HG03045 (cell line): ENCODE measurements around the gene HTR7.

Source experiments
- ATAC-seq: cut with Tn5 transposase; IDR thresholded peaks from one replicate; pipeline ENCODE4 v1.9.1; 2021; ENCODE audit warnings: mild to moderate bottlenecking, moderate library complexity; ENCODE audit not compliant: unreplicated experiment

HTR7 gene

DNA sequence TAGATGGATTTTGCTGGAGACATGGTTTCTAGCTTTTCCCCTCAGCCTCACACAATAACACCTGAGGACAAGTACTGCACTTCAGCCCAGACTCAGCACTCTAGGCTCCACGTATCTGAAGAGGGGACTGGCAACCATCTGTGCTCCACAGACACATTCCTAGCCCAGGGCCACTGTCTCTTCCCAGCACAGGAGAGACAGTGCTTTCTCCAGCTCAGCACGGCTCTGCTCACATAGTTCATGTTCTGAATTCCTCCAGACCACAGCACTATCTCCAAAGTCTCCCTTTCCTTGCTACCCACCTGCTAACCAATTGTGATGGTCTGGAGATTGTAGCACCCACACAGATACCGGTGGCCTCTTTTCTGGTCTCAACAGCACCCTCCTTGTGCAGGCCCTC lies 114.5 kb downstream of the HTR7 start:
- no peak for ATAC-seq

DNA sequence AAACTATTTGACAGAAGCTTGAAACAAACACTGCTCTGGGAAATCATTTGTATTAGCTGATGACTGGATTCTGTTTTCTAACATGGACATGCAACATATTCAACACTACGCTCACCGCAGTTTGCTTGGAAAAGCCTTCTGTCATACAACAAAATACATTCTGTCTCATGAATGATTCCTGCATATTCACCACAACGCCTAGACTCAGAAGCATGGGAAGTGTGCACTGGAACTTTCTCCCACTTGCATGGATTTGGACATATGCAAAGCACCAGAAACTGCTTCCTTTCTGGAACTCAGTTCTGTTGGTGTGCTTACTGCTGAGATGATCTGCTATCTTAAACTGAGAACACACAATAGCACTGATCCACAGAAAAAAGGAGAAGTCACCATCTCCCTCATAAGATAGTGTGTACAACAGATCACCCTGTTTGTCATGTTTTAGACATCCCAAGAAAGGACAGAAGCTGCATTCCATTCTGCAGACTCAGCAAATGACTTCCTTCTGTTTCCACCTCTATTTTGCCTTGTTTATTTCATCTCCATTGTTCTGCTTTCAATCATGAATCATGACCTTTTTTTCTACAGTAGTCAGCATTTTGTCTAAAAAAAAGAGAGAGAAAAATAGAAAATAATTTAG lies 115.8 kb downstream of the HTR7 start:
- ATAC-seq: no peak

- ATAC-seq: no peak
Observed at GRCh38 chr10:90740265-90740664, 117.6 kb downstream of the HTR7 start.

DNA sequence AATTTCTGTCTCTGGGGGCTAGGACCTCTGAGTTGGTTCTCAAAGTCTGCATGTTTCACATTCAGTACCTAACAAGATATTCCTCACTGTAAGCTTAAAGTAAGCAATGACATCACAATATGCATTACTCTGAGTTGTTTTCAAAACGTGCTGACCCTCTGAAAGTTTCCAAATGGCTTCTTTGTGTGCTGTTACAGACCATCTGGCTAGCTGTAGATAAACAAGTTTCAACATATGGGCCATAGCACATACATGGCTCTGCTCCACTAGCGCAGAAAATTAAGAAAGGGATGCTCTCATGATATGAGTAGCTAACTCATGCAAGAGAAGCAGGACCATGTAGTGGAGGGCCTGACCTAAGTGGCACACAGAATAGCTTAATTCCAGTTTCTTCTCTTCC lies 119.0 kb downstream of the HTR7 start:
- ATAC-seq: no peak

GRCh38 chr10:90734415-90734814 lies 123.4 kb downstream of the HTR7 start:
- no peak for ATAC-seq

DNA sequence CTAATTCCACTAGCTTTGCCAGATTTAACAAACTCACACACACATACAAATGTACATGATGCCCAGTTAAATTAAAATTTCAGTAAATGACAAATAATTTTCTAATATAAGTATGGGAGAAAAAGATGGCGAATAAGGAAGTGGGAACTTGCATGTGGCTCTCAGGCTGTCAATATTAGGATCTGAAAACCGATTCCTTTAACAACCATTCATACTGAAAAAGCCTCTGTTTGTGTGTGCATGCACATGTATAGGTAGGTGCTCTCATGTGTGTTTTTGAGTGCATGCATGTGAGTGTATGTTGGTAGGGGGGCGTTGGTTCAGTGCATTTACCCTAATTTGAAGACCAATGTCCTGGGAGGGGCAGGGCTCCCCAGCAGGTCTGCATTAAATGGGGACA lies 125.3 kb downstream of the HTR7 start:
- ATAC-seq: no peak

DNA sequence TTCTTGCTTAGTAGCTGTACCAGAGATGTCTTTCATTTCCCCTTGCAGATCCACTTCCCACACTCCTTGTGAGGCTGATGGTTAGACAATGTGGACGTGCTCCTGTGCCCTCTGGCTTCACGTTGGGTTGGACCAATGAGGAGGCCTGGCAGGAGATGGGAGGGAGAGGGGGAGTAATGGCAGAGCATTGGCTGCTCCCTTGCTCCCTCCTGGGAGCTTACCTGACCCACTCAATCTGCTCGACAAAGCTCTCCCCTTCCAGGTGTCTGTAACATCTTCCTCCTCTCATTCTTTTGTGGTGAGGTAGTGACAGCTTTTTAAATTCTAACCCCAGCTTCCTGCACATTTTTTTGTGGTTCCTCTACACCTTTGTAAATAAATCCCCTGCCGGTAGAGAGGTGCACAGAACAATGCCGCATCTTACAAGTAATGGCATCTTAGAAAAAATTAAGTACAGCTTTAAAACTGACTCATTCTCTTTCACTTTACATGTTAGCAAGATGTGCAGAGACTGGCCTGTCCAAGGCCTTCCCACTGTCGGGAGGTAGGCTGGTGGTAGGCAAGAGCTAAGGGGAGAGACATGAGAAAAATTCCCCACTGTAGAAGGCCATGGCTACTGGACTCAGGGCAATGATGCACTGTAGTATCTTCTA lies 134.3 kb downstream of the HTR7 start:
- ATAC-seq: no peak

DNA sequence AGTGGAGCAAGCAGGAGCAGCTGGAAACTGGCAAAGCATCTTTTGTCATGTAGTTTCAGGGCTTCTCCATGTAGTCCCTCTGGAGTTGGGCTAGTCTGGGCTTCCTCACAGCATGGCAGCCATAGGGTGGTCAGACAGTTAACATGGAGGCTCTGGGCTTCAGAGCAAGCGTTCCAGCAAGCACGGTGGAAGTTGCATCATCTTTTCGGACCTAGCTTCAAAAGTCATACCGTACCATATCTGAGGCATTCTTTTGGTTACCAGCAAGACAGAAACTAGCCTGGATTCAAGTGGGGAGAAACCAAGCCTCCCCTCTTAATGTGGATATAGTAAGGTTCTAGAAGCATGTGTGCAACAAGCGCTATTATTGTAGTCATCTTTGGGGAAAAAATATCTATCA lies 135.0 kb downstream of the HTR7 start:
- no peak for ATAC-seq

DNA sequence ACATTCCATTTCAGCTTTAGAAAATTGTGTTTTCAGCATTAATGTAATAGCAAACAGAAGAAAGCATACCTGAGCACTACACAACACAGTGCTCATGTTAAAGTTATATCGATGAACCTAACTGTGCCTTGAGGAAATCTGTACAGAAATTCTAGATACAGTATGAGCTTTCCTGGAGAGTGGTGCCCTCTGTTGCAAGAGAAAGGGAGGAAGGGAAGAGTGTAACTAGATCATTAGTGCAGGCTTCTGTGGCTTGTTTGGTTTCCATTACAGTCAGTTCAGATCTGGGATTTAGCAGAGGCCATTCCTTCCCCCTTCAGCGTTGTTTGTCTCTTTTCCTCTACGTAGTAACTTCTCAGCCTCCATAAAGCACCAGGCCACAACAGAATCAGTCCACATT lies 139.7 kb downstream of the HTR7 start:
- no peak for ATAC-seq

DNA sequence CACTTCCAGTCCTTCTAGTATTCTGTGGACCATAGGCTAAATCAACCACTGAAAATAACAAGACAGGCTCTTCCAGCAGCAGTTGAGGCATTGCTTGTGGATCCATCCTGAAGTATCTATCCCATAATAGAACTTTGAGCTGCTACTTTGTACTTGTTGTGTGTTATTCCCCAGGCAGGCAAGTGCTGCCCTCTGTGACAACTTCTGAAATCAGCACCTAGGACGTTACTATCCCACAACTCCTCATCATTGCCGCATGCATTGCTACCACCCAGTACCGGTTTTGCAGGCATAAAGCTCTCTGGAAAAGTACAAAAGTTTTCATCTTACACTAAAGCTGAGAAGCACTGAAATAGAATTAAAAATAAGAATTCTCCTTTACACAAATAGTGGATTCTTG lies 145.3 kb downstream of the HTR7 start:
- no peak for ATAC-seq

DNA sequence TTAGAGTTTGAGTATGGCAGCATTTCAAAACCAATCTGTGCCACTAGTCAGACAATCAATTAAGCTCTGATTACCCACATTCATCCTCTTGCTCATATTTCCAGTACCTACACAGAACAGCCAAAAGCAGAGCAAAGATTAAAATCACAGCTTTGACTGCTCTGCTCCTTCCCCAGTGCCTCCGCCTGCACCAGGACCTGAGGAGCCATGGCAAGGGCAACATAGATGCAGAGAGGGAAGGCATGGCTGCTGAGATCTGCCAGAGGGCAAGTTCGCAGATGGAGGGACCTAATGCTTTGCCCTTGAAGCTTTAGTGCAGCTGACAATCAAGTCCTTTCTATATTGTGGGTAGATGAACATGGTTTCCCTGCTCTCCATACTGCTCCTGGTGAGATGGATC lies 148.1 kb downstream of the HTR7 start:
- no peak for ATAC-seq

DNA sequence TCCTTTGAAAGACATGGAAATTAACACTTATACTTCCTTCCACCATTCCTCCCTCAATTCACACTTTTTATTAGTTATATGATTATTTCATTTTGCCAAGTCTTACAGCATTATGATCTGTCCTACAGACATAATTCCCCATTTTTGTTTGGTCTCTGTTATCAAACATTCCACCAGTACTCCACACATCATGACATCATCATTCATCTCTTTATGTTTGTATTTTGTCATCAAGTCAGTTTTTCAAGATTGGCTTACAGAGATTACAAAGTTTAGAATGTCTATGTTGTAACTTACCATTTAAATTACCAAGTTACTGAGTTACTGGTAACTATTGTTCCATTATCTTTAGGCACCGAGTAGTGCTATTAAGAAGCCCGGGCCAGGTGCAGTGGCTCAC lies 150.2 kb downstream of the HTR7 start:
- ATAC-seq: no peak

- no peak for ATAC-seq
Observed at GRCh38 chr10:90701428-90701827, 156.4 kb downstream of the HTR7 start.

DNA sequence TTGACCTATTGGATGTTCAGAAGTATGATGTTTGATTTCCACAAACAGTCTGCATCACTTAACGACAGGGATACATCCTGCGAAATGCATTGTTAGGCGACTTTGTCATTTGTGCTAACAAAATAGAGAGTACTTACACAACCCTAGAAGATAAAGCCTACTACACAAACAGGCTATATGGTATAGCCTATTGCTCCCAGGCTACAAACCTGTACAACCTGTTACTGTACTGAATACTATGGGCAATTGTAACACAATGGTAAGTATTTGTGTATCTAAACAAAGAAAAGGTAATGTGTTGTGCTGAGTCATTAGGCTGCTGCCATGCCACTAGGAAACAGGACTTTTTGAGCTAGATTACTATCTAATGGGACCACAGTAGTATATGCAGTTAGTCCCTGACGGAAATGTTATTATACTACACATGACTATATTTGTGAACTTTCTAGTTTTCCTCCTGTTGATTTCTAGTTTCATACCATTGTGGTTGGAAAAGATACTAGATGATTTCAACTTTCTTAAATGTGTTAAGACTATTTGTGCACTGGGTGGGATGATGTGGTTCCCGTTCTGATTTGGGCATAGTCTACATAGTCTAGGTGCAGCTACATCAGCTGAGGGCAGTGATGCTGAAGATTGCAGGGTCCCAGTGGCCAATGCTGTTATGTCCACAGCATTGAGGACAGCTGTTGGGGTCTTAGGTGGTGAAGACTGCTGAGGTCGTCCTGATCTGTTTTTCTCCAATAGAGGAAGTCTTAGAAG lies 161.7 kb downstream of the HTR7 start:
- ATAC-seq: no peak
